Epithelial cell of esophagus (primary cell): ENCODE data around the gene TNRC18.

Experiments
- DNase-seq: peaks from one replicate; pipeline ENCODE4 v3.0.0; 2010; ENCODE audit warnings: low read depth
- H3K4me3 ChIP-seq: 2 replicates; pipeline ENCODE4 v1.5.1; 2011; ENCODE audit warnings: mild to moderate bottlenecking, low read length, control low read depth
- TF ChIP-seq, protein P1 (sequence below): IDR thresholded peaks from 2 replicates; pipeline ENCODE4 v1.5.1; 2011; ENCODE audit warnings: low read depth, mild to moderate bottlenecking, low read length, control low read depth, inconsistent platforms; ENCODE audit not compliant: insufficient read depth; ENCODE audit errors: missing control alignments

TNRC18 gene

DNA sequence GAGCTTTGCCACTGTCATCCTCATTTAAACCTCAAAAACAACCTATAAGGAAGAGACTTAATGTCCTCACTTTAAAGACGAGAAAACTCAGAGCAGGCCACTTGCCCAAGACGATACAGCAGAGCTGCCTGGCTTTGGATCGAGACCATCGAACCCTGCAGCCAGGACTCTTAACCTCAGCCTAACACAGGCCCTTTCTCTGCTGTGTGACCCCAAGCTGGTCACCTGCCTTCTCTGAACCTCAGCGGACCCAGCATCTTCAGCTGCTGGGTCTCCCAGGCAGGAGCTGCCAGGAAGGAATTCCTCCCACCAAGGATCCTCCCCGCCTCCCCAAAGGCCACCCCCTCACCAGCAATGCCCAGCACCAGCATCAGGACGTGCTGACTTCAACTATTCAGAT lies 32.7 kb downstream of the TNRC18 start:
- no peak overlapping the region for H3K4me3 ChIP-seq
- DNase-seq, result no peak
- TF ChIP-seq, protein P1, sequence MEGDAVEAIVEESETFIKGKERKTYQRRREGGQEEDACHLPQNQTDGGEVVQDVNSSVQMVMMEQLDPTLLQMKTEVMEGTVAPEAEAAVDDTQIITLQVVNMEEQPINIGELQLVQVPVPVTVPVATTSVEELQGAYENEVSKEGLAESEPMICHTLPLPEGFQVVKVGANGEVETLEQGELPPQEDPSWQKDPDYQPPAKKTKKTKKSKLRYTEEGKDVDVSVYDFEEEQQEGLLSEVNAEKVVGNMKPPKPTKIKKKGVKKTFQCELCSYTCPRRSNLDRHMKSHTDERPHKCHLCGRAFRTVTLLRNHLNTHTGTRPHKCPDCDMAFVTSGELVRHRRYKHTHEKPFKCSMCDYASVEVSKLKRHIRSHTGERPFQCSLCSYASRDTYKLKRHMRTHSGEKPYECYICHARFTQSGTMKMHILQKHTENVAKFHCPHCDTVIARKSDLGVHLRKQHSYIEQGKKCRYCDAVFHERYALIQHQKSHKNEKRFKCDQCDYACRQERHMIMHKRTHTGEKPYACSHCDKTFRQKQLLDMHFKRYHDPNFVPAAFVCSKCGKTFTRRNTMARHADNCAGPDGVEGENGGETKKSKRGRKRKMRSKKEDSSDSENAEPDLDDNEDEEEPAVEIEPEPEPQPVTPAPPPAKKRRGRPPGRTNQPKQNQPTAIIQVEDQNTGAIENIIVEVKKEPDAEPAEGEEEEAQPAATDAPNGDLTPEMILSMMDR, result no peak

DNA sequence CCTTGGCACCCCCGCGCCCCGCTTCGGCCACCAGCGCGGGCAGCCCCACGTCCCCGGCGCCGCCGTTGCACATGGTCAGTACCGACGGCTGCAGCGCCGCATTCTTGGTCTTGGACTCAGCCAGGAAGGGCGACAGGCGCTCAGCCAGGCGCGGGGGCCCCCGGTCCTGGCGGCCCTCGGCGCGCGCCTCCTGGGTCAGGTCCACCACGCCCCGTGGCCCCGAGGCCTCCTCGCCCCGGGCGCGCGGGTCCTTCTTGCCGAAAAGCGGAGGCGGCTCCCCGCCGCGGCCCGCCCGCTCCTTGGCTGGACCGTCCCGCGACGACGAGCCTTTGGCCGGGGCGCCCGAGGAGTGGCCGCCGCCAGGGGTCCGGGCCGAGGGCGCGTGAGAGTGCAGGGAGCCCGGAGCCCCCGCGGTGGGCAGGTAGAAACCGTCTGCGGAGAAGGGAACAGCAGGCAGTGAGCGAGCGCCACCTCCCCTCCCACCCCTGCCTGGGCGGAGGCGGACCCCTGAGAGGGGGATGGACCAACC lies 34.7 kb downstream of the TNRC18 start:
- TF ChIP-seq, protein P1, result no peak
- H3K4me3 ChIP-seq, result no peak overlapping the region
- DNase-seq, result no peak

DNA sequence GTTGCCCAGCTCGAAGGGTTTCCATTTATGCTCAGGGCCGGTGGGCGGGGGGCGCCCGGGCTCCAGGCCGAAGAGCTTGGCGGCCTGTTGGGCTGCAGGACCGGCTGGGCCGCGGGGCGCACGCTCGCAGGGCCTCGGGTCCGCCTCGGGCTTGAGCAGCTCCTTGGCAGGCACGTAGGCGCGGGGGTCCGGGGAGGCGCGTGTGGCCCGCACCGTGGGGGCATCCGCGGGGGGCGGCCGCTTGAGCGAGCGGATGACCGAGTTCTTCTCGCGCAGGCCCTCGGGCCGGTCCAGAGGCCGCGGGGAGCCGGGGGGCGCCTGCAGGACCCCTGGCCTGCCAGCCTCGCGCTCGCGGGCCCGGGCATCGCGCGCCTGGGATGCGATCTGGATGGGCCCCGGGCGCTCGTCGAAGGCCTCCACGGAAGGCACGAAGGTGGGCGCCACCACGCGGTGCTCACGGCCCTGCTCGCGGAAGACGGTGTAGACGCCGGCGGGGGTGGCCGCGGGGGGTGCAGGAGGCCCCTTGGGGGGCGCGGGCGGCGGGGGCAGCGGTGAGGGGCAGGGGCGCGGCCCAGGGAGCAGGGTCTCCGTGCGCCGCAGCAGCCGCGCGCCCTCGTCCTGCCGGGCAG lies 35.2 kb downstream of the TNRC18 start:
- TF ChIP-seq, protein P1, result no peak
- no peak for DNase-seq
- no peak overlapping the region for H3K4me3 ChIP-seq

DNA sequence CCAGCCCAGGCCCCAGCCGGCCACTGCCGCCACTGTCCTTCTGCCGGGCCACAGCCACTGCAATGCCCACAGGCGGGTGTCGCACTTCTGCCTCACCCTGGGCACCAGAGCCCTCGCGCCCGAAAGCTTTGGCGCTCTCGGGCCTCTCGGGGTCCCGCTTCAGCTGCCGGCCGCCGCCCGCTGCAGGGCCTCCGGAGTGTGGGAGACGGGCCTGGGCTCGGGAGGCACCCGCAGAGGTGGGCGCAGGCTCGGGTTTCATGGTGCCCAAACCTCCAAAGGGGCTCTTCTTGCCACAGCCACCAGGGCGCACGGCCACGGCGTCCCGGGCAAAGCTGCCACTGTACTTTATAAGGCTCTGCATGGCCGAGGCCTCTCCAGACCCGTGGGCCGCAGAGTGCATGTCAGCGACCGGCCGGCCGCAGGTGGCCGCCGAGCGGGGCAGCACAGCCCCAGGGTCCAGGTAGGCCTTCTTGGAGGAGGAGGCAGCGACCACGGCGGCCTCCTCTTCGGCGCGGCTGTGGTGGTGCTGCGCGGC lies 35.9 kb downstream of the TNRC18 start:
- no peak for DNase-seq
- H3K4me3 ChIP-seq, result no peak overlapping the region
- TF ChIP-seq, protein P1, result no peak

DNA sequence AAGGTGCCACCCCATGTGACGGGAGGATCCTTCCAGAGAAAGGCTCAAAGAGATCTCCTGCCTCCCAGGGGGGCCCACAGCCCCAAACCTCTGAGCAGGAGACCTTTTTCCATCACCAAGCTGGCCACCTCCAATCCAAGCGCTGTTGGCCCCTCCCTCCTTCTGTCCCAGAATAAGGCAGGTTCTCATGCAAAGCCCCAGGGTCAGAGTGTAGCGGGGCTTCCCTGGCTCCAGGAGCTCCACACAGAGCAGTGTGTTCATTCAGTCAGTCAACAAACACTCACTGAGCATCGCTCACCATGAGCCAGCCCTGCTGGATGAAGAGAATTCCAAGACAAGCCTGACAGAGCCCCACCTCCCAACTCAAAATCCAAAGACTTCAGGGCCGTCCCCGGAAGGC lies 39.0 kb downstream of the TNRC18 start:
- TF ChIP-seq, protein P1, result no peak
- no peak overlapping the region for H3K4me3 ChIP-seq
- no peak for DNase-seq

DNA sequence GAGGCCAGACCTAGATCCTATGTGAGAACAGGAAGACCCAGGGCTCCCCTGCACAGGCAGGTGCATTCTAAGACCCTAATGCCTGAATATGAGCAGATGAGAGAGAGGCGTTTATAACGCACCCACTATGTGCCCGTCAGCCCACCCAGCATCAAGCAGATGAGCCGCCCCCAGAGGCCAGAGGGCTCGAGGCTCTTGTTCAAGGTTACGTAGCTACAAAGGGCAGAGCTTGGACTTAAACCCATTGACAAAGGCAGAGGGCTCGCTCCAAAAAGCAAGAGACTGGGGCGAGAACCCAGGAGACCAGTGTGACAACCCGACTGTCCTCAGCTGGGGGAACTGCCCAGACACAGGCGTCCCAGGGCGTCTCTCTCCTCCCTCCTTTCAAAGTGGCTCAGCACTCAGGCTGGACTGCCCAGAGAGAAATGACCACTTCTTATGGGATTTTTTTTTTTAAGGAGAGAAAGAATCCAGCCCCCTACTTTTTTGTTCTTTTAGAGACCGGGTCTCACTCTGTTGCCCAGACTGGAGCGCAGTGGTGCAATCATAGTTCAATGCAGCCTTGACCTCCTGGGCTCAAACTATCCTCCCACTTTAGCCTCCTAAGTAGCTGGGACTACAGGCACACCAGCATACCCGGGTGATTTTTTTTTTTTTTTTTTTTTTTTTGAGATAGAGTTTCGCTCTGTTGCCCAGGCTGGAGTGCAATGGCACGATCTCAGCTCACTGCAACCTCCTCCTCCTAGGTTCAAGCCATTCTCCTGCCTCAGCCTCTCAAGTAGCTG lies 40.1 kb downstream of the TNRC18 start:
- DNase-seq, result no peak
- H3K4me3 ChIP-seq, result no peak overlapping the region
- TF ChIP-seq, protein P1, result no peak
